Peyer's patch (tissue), 4 donors: ENCODE results near the gene GFI1B.

Source experiments
- CTCF ChIP-seq, 6 experiments: fragments of 450-650 bp in 4 of 6; fragments of 200-600 bp in 2 of 6; sonication (generic) in 1 of 6; IDR thresholded peaks; one replicate each; pipeline ENCODE4 v1.5.1; 2017 to 2019; ENCODE audit warnings: antibody characterized with exemption in 6 of 6, mild to moderate bottlenecking in 3 of 6, moderate library complexity in 1 of 6
- POLR2A ChIP-seq, 2 donors: fragments of 450-650 bp; IDR thresholded peaks; one replicate each; pipeline ENCODE4 v1.5.1; 2017; ENCODE audit warnings: antibody characterized with exemption in 2 of 2, mild to moderate bottlenecking in 2 of 2, moderate library complexity in 2 of 2

- TF ChIP-seq POLR2A (IDR thresholded peaks at IDR 0.05) (no peak), CTCF (IDR thresholded peaks at IDR 0.05) (no peak)
Observed at GRCh38 chr9:132989414-132989996, 11.0 kb downstream of the GFI1B start.
